SK-N-SH treated with all-trans-retinoic acid at 6 μM for 48 hours (cell line): Measurements from ENCODE around the gene RASA1.

Experiments used
- ATAC-seq: fragments of 200-7000 bp; cut with Tn5 transposase; 3 replicates; pipeline ENCODE4 v1.9.1; 2020; ENCODE audit warnings: mild to moderate bottlenecking, moderate library complexity
- ARNTL ChIP-seq: fragments of 450-650 bp; formaldehyde crosslinking; IDR thresholded peaks from 2 replicates; pipeline ENCODE4 v1.5.0; 2020; ENCODE audit warnings: low read depth, mild to moderate bottlenecking, moderate library complexity, borderline replicate concordance
- BACH2 ChIP-seq: fragments of 250-450 bp; sonication (Bioruptor Pico); IDR thresholded peaks from 2 replicates; pipeline ENCODE4 v1.9.0; 2021; ENCODE audit warnings: mild to moderate bottlenecking, borderline replicate concordance
- CREB5 ChIP-seq: fragments of 250-450 bp; sonication (Bioruptor Pico); IDR thresholded peaks from 2 replicates; pipeline ENCODE4 v1.5.1; 2020; ENCODE audit warnings: low read depth, mild to moderate bottlenecking, moderate library complexity
- CSDC2 ChIP-seq: fragments of 250-450 bp; sonication (Bioruptor Pico); IDR thresholded peaks from 2 replicates; pipeline ENCODE4 v1.5.0; 2020; ENCODE audit warnings: mild to moderate bottlenecking, moderate library complexity
- CSRNP3 ChIP-seq: fragments of 250-450 bp; sonication (Bioruptor Pico); IDR thresholded peaks from 2 replicates; pipeline ENCODE4 v1.5.1; 2021; ENCODE audit warnings: mild to moderate bottlenecking, moderate library complexity
- GLIS3 ChIP-seq: fragments of 250-450 bp; sonication (Bioruptor Pico); IDR thresholded peaks from 2 replicates; pipeline ENCODE4 v1.5.0; 2020; ENCODE audit warnings: mild to moderate bottlenecking, moderate library complexity
- ISL1 ChIP-seq: fragments of 250-450 bp; sonication (Bioruptor Pico); IDR thresholded peaks from 2 replicates; pipeline ENCODE4 v2.1.2; 2022; ENCODE audit warnings: mild to moderate bottlenecking, moderate library complexity
- OSR1 ChIP-seq: fragments of 250-450 bp; sonication (Bioruptor Pico); IDR thresholded peaks from 2 replicates; pipeline ENCODE4 v1.8.0; 2022; ENCODE audit warnings: moderate library complexity, mild to moderate bottlenecking, inconsistent platforms
- POU6F1 ChIP-seq: fragments of 250-450 bp; sonication (Bioruptor Pico); IDR thresholded peaks from 2 replicates; pipeline ENCODE4 v1.8.0; 2021; ENCODE audit warnings: low read depth, mild to moderate bottlenecking, moderate library complexity, borderline replicate concordance
- PPARA ChIP-seq: fragments of 250-450 bp; sonication (Bioruptor Pico); IDR thresholded peaks from 2 replicates; pipeline ENCODE4 v1.5.0; 2020; ENCODE audit warnings: mild to moderate bottlenecking, borderline replicate concordance
- RARB ChIP-seq: fragments of 250-450 bp; sonication (Bioruptor Pico); IDR thresholded peaks from 2 replicates; pipeline ENCODE4 v1.8.0; 2021; ENCODE audit warnings: mild to moderate bottlenecking, moderate library complexity
- SNAI2 ChIP-seq: fragments of 250-450 bp; sonication (Bioruptor Pico); IDR thresholded peaks from 2 replicates; pipeline ENCODE4 v1.5.0; 2020; ENCODE audit warnings: mild to moderate bottlenecking, moderate library complexity
- TCF4 ChIP-seq: fragments of 250-450 bp; sonication (Bioruptor Pico); IDR thresholded peaks from 2 replicates; pipeline ENCODE4 v1.8.0; 2021; ENCODE audit warnings: mild to moderate bottlenecking, moderate library complexity, borderline replicate concordance
- TOX ChIP-seq: fragments of 250-450 bp; sonication (Bioruptor Pico); IDR thresholded peaks from 2 replicates; pipeline ENCODE4 v1.8.0; 2021; ENCODE audit warnings: mild to moderate bottlenecking, moderate library complexity, borderline replicate concordance
- TSHZ2 ChIP-seq: fragments of 250-450 bp; sonication (Bioruptor Pico); IDR thresholded peaks from 2 replicates; pipeline ENCODE4 v1.5.0; 2020; ENCODE audit warnings: mild to moderate bottlenecking, moderate library complexity
- ZFP3 ChIP-seq: fragments of 250-450 bp; sonication (Bioruptor Pico); IDR thresholded peaks from 2 replicates; pipeline ENCODE4 v1.5.0; 2020; ENCODE audit warnings: mild to moderate bottlenecking, moderate library complexity
- ZFP30 ChIP-seq: fragments of 450-650 bp; formaldehyde crosslinking; IDR thresholded peaks from 2 replicates; pipeline ENCODE4 v1.5.0; 2022; ENCODE audit warnings: mild to moderate bottlenecking, moderate library complexity
- ZNF565 ChIP-seq: fragments of 450-650 bp; formaldehyde crosslinking; conservative IDR thresholded peaks from 2 replicates; pipeline ENCODE4 v1.5.0; 2020; ENCODE audit warnings: low read depth, mild to moderate bottlenecking, moderate library complexity
- ZNF70 ChIP-seq: fragments of 450-650 bp; formaldehyde crosslinking; IDR thresholded peaks from 2 replicates; pipeline ENCODE4 v1.5.0; 2020; ENCODE audit warnings: mild to moderate bottlenecking, moderate library complexity

The RASA1 gene

DNA sequence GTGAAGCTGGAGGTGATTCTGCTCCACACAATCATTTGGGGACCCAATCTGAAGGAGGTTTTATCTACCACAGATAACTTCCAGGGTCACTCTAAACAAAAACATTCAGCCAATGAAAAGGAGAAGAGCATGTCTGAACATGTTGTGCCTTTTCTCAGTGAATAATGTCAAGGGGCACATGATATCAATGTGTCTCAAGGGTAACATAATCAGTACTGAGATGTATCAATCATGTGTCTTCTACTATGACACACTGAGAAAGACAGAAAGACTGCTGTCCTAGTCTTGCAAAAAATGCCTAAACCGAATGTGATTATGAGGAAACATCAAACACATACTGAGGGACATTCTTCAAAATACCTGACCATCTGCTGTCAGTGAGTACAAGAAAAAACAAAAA lies 25.4 kb upstream of the RASA1 start:
- no peak for TF ChIP-seq ZFP30 (CRISPR knock-in tag)
- no peak for TF ChIP-seq ISL1 (CRISPR knock-in tag)
- no peak for TF ChIP-seq ZNF565
- TF ChIP-seq POU6F1 (CRISPR knock-in tag) = no peak
- no peak for TF ChIP-seq CSRNP3
- no peak for TF ChIP-seq TCF4
- TF ChIP-seq CREB5 = no peak
- TF ChIP-seq CSDC2 (CRISPR knock-in tag) = no peak
- TF ChIP-seq ZNF70 = no peak
- no peak for TF ChIP-seq RARB (CRISPR knock-in tag)
- TF ChIP-seq ARNTL = no peak
- TF ChIP-seq TSHZ2 (CRISPR knock-in tag) = no peak
- no peak for TF ChIP-seq GLIS3 (CRISPR knock-in tag)
- ATAC-seq = no peak

DNA sequence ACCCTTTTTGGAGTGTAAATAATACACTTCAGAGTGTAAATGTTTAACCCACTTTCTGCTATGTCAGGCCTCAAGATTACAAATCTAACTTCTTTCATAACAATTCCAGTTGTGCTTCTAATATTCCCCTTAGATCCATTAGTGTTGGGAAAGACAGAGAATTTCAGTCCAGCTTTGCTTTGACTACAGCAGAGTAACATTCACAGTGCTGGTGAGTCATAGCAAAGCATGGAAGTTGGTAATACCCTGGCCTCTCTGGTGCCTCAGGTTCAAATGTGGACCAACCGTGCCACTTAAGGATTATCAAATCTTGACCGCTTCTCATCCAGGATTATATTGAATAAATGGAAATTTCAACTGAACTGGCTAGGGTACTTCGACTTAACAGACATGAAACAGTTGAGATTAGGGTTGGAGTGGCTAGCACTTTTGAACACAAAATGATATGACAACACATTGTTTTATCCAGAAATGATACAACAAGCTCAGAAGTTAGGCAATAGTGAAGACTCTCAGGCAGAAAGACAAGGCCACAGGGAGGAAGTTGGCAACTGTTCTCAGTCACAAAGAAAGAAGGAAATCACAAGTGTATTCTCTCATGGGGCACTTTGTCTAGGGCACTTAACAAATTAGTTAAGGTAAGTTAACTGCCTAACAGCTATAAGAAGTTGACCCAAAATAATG lies 24.4 kb upstream of the RASA1 start:
- ATAC-seq = peak; percentile 88
- no peak for TF ChIP-seq TSHZ2 (CRISPR knock-in tag)
- no peak for TF ChIP-seq TOX
- TF ChIP-seq BACH2 = no peak
- no peak for TF ChIP-seq SNAI2 (CRISPR knock-in tag)
- no peak for TF ChIP-seq ZFP30 (CRISPR knock-in tag)
- no peak for TF ChIP-seq CSRNP3
- no peak for TF ChIP-seq GLIS3 (CRISPR knock-in tag)
- TF ChIP-seq PPARA (CRISPR knock-in tag) = no peak
- no peak for TF ChIP-seq ZNF70
- TF ChIP-seq POU6F1 (CRISPR knock-in tag) = no peak
- no peak for TF ChIP-seq RARB (CRISPR knock-in tag)
- no peak for TF ChIP-seq TCF4
- no peak for TF ChIP-seq ZFP3 (CRISPR knock-in tag)
- TF ChIP-seq ARNTL = no peak
- no peak for TF ChIP-seq CSDC2 (CRISPR knock-in tag)
- TF ChIP-seq OSR1 (CRISPR knock-in tag) = no peak
- TF ChIP-seq, all 23 proteins: peak for 0
